ENCODE data around the gene NHLRC4.

Gene NHLRC4

DNA sequence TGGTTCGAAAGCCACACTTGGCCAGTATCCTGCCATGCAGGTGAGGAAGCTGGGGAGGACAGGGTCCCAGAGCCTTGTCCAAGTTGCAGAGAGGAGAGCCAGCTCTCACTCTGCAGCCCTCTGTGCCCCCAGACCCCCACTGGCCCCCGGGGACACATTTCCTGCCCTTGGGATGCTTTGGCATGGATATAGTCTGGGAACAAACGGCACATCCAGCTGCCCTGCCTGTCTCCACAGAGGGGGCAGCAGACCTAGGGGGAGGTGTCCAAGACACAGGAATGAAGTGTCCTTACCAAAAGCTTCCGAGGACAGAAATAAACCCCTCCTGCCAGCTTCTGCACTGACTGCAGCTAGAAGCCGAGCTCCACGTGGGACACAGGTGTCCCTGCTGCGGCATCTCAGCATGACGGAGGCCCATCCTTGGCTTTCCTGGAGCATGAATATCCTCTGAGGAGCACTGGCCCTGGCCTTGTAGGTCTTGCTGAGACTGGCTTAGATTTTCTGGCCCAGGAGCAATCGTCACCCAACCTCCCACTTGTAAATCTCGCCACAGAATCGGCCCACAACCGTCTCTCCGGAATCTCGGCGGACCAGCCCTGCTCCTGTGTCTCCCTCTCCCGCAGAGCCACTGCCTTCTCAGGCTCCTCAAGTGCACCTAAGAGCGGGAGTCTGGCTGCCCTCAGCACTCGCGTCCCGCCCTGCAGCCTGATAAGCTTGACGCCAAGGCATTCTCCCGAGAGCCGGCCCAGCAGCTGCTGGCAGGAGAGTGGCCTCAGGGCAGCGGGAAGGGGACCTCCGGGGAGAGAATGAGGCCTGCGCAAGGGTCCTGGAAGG, 40.4 kb upstream of the NHLRC4 start (continued):
- TF ChIP-seq, protein P1, sequence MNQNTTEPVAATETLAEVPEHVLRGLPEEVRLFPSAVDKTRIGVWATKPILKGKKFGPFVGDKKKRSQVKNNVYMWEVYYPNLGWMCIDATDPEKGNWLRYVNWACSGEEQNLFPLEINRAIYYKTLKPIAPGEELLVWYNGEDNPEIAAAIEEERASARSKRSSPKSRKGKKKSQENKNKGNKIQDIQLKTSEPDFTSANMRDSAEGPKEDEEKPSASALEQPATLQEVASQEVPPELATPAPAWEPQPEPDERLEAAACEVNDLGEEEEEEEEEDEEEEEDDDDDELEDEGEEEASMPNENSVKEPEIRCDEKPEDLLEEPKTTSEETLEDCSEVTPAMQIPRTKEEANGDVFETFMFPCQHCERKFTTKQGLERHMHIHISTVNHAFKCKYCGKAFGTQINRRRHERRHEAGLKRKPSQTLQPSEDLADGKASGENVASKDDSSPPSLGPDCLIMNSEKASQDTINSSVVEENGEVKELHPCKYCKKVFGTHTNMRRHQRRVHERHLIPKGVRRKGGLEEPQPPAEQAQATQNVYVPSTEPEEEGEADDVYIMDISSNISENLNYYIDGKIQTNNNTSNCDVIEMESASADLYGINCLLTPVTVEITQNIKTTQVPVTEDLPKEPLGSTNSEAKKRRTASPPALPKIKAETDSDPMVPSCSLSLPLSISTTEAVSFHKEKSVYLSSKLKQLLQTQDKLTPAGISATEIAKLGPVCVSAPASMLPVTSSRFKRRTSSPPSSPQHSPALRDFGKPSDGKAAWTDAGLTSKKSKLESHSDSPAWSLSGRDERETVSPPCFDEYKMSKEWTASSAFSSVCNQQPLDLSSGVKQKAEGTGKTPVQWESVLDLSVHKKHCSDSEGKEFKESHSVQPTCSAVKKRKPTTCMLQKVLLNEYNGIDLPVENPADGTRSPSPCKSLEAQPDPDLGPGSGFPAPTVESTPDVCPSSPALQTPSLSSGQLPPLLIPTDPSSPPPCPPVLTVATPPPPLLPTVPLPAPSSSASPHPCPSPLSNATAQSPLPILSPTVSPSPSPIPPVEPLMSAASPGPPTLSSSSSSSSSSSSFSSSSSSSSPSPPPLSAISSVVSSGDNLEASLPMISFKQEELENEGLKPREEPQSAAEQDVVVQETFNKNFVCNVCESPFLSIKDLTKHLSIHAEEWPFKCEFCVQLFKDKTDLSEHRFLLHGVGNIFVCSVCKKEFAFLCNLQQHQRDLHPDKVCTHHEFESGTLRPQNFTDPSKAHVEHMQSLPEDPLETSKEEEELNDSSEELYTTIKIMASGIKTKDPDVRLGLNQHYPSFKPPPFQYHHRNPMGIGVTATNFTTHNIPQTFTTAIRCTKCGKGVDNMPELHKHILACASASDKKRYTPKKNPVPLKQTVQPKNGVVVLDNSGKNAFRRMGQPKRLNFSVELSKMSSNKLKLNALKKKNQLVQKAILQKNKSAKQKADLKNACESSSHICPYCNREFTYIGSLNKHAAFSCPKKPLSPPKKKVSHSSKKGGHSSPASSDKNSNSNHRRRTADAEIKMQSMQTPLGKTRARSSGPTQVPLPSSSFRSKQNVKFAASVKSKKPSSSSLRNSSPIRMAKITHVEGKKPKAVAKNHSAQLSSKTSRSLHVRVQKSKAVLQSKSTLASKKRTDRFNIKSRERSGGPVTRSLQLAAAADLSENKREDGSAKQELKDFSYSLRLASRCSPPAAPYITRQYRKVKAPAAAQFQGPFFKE (tag by site-specific recombination; IDR thresholded peaks at IDR 0.05; ENCODE audit: borderline replicate concordance), result no peak
- TF ChIP-seq ZNF175 (tag by site-specific recombination; IDR thresholded peaks at IDR 0.05) (no peak), ZNF423 (tag by site-specific recombination; IDR thresholded peaks at IDR 0.05) (no peak), ZNF510 (tag by site-specific recombination; IDR thresholded peaks at IDR 0.05; ENCODE audit: insufficient replicate concordance) (no peak), GLI4 (tag by site-specific recombination; IDR thresholded peaks at IDR 0.05) (no peak), ZNF10 (tag by site-specific recombination; IDR thresholded peaks at IDR 0.05) (no peak), ZNF394 (tag by site-specific recombination; IDR thresholded peaks at IDR 0.05; ENCODE audit: borderline replicate concordance) (no peak)
- TF ChIP-seq, protein P2, sequence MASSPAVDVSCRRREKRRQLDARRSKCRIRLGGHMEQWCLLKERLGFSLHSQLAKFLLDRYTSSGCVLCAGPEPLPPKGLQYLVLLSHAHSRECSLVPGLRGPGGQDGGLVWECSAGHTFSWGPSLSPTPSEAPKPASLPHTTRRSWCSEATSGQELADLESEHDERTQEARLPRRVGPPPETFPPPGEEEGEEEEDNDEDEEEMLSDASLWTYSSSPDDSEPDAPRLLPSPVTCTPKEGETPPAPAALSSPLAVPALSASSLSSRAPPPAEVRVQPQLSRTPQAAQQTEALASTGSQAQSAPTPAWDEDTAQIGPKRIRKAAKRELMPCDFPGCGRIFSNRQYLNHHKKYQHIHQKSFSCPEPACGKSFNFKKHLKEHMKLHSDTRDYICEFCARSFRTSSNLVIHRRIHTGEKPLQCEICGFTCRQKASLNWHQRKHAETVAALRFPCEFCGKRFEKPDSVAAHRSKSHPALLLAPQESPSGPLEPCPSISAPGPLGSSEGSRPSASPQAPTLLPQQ (tag by site-specific recombination; IDR thresholded peaks at IDR 0.05), result no peak

DNA sequence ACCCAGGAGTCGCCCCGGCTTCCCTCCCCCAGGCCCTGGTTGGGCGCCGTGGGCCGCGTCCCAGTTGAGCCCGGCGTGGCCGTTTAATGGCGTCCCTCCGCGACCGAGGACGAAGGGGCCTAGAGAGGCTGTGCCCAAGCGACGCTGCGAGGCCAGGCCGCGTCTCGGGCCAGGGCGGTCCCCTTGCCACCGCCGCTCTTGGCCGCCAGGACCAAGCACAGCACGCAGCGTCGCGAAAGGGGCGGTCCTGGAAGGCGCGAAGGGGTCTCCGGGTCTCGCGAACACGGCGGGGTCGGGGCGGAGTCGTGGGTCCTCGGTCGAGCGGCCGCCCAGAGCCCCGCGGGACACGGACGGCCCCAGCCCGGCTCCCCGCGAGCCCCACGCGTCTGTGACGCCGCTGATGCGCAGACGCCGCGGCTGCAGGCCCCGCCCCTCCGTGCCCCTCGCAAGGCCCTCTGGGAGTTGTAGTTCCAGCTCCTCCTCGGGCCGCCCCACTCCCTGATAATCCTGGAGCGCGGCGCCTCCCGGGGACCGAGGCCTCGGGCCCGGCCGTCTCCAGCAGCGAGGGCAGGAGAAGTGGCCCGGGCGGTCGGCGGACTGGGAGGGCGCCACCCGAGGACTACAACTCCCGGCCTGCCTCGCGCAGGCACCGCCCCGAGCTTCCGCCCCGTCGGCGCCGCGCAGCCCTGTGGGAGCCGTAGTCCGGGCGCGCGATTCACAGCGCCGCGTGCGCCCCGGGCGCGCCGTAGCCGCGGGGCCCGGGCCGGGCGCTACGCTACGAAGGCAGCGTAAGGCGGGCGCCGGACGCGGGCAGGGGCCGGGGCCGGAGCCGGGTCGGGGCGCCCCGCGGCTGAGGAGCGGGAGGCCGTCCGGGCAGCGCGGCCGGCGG, 39.5 kb upstream of the NHLRC4 start, which contains the start of gene CAPN15:
Gene CAPN15 (plus strand): TSS at position 698 of the 889 bp plus-strand sequence. CDS start 19,127 bp downstream, outside the sequence.
- Histone ChIP-seq H3K4me1 (ENCODE audit: control insufficient read depth, insufficient read depth, low read length) (peaks cover 8% of the 10 kb centered on the region), H3K9me3 (ENCODE audit: control insufficient read depth, insufficient read depth, low read depth, low read length) (no peaks in the 10 kb centered on the region), H3K4me3 (ENCODE audit: low read depth, low read length) (peak within 1 kb of the TSS; percentile 73), H3K36me3 (ENCODE audit: control insufficient read depth in 2 of 2, insufficient read depth in 1 of 2, low read length in 2 of 2) (peaks cover 0 to 22% of the 10 kb centered on the region in 2 experiments; a peak in 2 of 3 replicates), H3K27ac (ENCODE audit: extremely low read depth, low read depth, low read length) (peak within 1 kb of the TSS; percentile 97)
- POLR2A ChIA-PET, result interaction anchor here (0.5 to 1.8 kb wide), 12 partner anchors 9 to 145 kb away, joined by 3 to 6 read pairs (median 4); partner anchors contain the start of genes DECR2, METTL26, NHLRC4 and RAB40C
- CTCF ChIA-PET, result interaction anchor here (0.6 to 0.7 kb wide), 3 partner anchors 13 to 1844 kb away, joined by 3 read pairs; no protein-coding TSS in a partner anchor
- TF ChIP-seq ZNF707 (tag by site-specific recombination; IDR thresholded peaks at IDR 0.05), result no peak
- no peak for TF ChIP-seq TRIM28 (IDR thresholded peaks at IDR 0.05; ENCODE audit: borderline replicate concordance, low read length)
- no peak for TF ChIP-seq ZNF624 (tag by site-specific recombination; IDR thresholded peaks at IDR 0.05)
- no peak for TF ChIP-seq ZNF274 (IDR thresholded peaks at IDR 0.05; ENCODE audit: low read length)
- TF ChIP-seq ZNF274 (tag by site-specific recombination; IDR thresholded peaks at IDR 0.05; ENCODE audit: borderline replicate concordance), result no peak
- TF ChIP-seq ZSCAN23 (tag by site-specific recombination; IDR thresholded peaks at IDR 0.05), result no peak
- no peak for TF ChIP-seq ZNF626 (tag by site-specific recombination; IDR thresholded peaks at IDR 0.05)
- no peak for TF ChIP-seq ZNF571 (tag by site-specific recombination; IDR thresholded peaks at IDR 0.05)
- TF ChIP-seq YY2 (tag by site-specific recombination; IDR thresholded peaks at IDR 0.05), result peak; percentile 53; the same call in 1 of the 2 replicates
- TF ChIP-seq, protein P3, sequence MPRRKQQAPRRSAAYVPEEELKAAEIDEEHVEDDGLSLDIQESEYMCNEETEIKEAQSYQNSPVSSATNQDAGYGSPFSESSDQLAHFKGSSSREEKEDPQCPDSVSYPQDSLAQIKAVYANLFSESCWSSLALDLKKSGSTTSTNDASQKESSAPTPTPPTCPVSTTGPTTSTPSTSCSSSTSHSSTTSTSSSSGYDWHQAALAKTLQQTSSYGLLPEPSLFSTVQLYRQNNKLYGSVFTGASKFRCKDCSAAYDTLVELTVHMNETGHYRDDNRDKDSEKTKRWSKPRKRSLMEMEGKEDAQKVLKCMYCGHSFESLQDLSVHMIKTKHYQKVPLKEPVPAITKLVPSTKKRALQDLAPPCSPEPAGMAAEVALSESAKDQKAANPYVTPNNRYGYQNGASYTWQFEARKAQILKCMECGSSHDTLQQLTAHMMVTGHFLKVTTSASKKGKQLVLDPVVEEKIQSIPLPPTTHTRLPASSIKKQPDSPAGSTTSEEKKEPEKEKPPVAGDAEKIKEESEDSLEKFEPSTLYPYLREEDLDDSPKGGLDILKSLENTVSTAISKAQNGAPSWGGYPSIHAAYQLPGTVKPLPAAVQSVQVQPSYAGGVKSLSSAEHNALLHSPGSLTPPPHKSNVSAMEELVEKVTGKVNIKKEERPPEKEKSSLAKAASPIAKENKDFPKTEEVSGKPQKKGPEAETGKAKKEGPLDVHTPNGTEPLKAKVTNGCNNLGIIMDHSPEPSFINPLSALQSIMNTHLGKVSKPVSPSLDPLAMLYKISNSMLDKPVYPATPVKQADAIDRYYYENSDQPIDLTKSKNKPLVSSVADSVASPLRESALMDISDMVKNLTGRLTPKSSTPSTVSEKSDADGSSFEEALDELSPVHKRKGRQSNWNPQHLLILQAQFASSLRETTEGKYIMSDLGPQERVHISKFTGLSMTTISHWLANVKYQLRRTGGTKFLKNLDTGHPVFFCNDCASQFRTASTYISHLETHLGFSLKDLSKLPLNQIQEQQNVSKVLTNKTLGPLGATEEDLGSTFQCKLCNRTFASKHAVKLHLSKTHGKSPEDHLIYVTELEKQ (tag by site-specific recombination; IDR thresholded peaks at IDR 0.05; ENCODE audit: borderline replicate concordance), result no peak
- TF ChIP-seq ZNF623 (tag by site-specific recombination; IDR thresholded peaks at IDR 0.05), result no peak
- no peak for TF ChIP-seq ZNF214 (tag by site-specific recombination; IDR thresholded peaks at IDR 0.05; ENCODE audit: borderline replicate concordance)
- TF ChIP-seq FEZF1 (tag by site-specific recombination; IDR thresholded peaks at IDR 0.05), result no peak
- TF ChIP-seq HOXC10 (CRISPR knock-in tag; IDR thresholded peaks at IDR 0.05), result no peak
- TF ChIP-seq ZNF600 (tag by site-specific recombination; IDR thresholded peaks at IDR 0.05), result no peak
- TF ChIP-seq ZNF530 (tag by site-specific recombination; IDR thresholded peaks at IDR 0.05; ENCODE audit: low read depth), result no peak

Measured in HEK293 (cell line).